ENCODE measurements around the gene CLDN16.
A peak's percentile ranks its signal among the peaks of the same experiment; 100 is the strongest.

CLDN16 gene

GRCh38 chr3:190433626-190434025, 45.7 kb downstream of the CLDN16 start:
- FAIRE-seq (no peak), DNase-seq (ENCODE audit: extremely low spot score, insufficient read length, low read depth) (no peak)

GRCh38 chr3:190435618-190436017, 47.7 kb downstream of the CLDN16 start:
- DNase-seq (ENCODE audit: extremely low spot score, insufficient read length, low read depth), result no peak

GRCh38 chr3:190436331-190436730, 48.4 kb downstream of the CLDN16 start:
- DNase-seq (ENCODE audit: extremely low spot score, insufficient read length, low read depth), result no peak
- FAIRE-seq, result no peak

More at GRCh38 chr3:190435618-190436017, 47.7 kb downstream of the CLDN16 start:
- FAIRE-seq, result no peak

GRCh38 chr3:190442240-190442639, 54.3 kb downstream of the CLDN16 start:
- FAIRE-seq (no peak), DNase-seq (ENCODE audit: extremely low spot score, insufficient read length, low read depth) (no peak)

GRCh38 chr3:190443257-190443656, 55.3 kb downstream of the CLDN16 start:
- DNase-seq (ENCODE audit: extremely low spot score, insufficient read length, low read depth) (no peak), FAIRE-seq (no peak)

GRCh38 chr3:190444006-190444405, 56.0 kb downstream of the CLDN16 start:
- FAIRE-seq, result no peak
- no peak for DNase-seq (ENCODE audit: extremely low spot score, insufficient read length, low read depth)

- no peak for DNase-seq (ENCODE audit: extremely low spot score, insufficient read length, low read depth)
- no peak for FAIRE-seq
These were observed 56.7 kb downstream of the CLDN16 start for GRCh38 chr3:190444576-190445145.

- DNase-seq (ENCODE audit: extremely low spot score, insufficient read length, low read depth), result no peak
- no peak for FAIRE-seq
These were observed 58.8 kb downstream of the CLDN16 start for GRCh38 chr3:190446573-190447279.

- no peak for DNase-seq (ENCODE audit: extremely low spot score, insufficient read length, low read depth)
- no peak for FAIRE-seq
These were observed 60.3 kb downstream of the CLDN16 start for GRCh38 chr3:190448256-190448655.

- FAIRE-seq, result no peak
- no peak for DNase-seq (ENCODE audit: extremely low spot score, insufficient read length, low read depth)
These were observed 61.8 kb downstream of the CLDN16 start, which contains the start of gene TMEM207 for GRCh38 chr3:190449801-190450200. Gene TMEM207 (minus strand): TSS chr3:190449901. CDS start chr3:190449809, 92 bp downstream.

GRCh38 chr3:190455828-190456227, 67.9 kb downstream of the CLDN16 start:
- no peak for DNase-seq (ENCODE audit: extremely low spot score, insufficient read length, low read depth)
- no peak for FAIRE-seq

- no peak for DNase-seq (ENCODE audit: extremely low spot score, insufficient read length, low read depth)
- no peak for FAIRE-seq
These were observed 68.8 kb downstream of the CLDN16 start for GRCh38 chr3:190456770-190457169.

- no peak for DNase-seq (ENCODE audit: extremely low spot score, insufficient read length, low read depth)
- FAIRE-seq, result peak; percentile 42
These were observed 70.1 kb downstream of the CLDN16 start for GRCh38 chr3:190458040-190458439.

Measured in GM18507 (cell line).